MM.1S (cell line): Measurements from ENCODE around the gene FKBP1A.

Experiments
- DNase-seq: peaks from one replicate; pipeline ENCODE4 v3.0.0-alpha.2; 2015
- H2AFZ ChIP-seq: fragments of 300-600 bp; sonication (generic); 2 replicates; pipeline ENCODE4 v1.6.0; 2016; ENCODE audit warnings: antibody characterized with exemption, low read length
- H3F3A ChIP-seq: fragments of 300-600 bp; sonication (generic); 2 replicates; pipeline ENCODE4 v1.6.1; 2016; ENCODE audit warnings: mild to moderate bottlenecking, antibody characterized with exemption, low read length, moderate library complexity, mixed read lengths; ENCODE audit not compliant: insufficient read depth
- H3K27ac ChIP-seq: fragments of 300-600 bp; sonication (generic); 2 replicates; pipeline ENCODE4 v1.5.1; 2016; ENCODE audit warnings: mild to moderate bottlenecking, low read length
- H3K27me3 ChIP-seq: fragments of 300-600 bp; sonication (generic); replicated peaks from 2 replicates; pipeline ENCODE4 v1.6.0; 2016; ENCODE audit warnings: low read length; ENCODE audit not compliant: insufficient read depth
- H3K36me3 ChIP-seq: fragments of 300-600 bp; sonication (generic); replicated peaks from 2 replicates; pipeline ENCODE4 v1.6.1; 2016; ENCODE audit warnings: mild to moderate bottlenecking, low read length, mixed read lengths; ENCODE audit not compliant: insufficient read depth
- H3K4me1 ChIP-seq: fragments of 300-600 bp; sonication (generic); 2 replicates; pipeline ENCODE4 v1.6.1; 2016; ENCODE audit warnings: low read length, mixed read lengths
- H3K4me2 ChIP-seq: fragments of 300-600 bp; sonication (generic); 2 replicates; pipeline ENCODE4 v1.6.0; 2016; ENCODE audit warnings: low read depth, low read length
- H3K4me3 ChIP-seq: fragments of 300-600 bp; sonication (generic); 2 replicates; pipeline ENCODE4 v1.5.1; 2016; ENCODE audit warnings: low read length, mixed read lengths
- H3K79me2 ChIP-seq: fragments of 300-600 bp; sonication (generic); 2 replicates; pipeline ENCODE4 v1.6.1; 2016; ENCODE audit warnings: mixed run types, low read length, mixed read lengths
- H3K9ac ChIP-seq: fragments of 300-600 bp; sonication (generic); 2 replicates; pipeline ENCODE4 v1.6.1; 2016; ENCODE audit warnings: low read length, mixed read lengths
- H3K9me2 ChIP-seq: fragments of 300-600 bp; sonication (generic); replicated peaks from 2 replicates; pipeline ENCODE4 v1.6.1; 2016; ENCODE audit warnings: mild to moderate bottlenecking, low read length, mixed read lengths; ENCODE audit not compliant: insufficient read depth
- H3K9me3 ChIP-seq: fragments of 300-600 bp; sonication (generic); replicated peaks from 2 replicates; pipeline ENCODE4 v1.6.1; 2016; ENCODE audit warnings: mild to moderate bottlenecking, low read length, mixed read lengths; ENCODE audit not compliant: insufficient read depth
- H4K20me1 ChIP-seq: fragments of 300-600 bp; sonication (generic); 2 replicates; pipeline ENCODE4 v1.6.1; 2016; ENCODE audit warnings: mild to moderate bottlenecking, low read length, moderate library complexity, mixed read lengths; ENCODE audit not compliant: insufficient read depth
- EZH2 ChIP-seq: fragments of 300-600 bp; sonication (generic); optimal IDR thresholded peaks from 2 replicates; pipeline ENCODE3; 2017; ENCODE audit warnings: low read depth, mild to moderate bottlenecking, antibody characterized with exemption, low read length, mixed read lengths
- EZH2phosphoT487 ChIP-seq: fragments of 300-600 bp; sonication (generic); IDR thresholded peaks from 2 replicates; pipeline ENCODE4 v1.6.1; 2018; ENCODE audit warnings: antibody characterized with exemption, low read length
- TF ChIP-seq, protein P1 (sequence below): fragments of 300-600 bp; sonication (generic); IDR thresholded peaks from 2 replicates; pipeline ENCODE4 v1.5.1; 2016; ENCODE audit warnings: antibody characterized with exemption, low read length, mixed read lengths

FKBP1A gene

DNA sequence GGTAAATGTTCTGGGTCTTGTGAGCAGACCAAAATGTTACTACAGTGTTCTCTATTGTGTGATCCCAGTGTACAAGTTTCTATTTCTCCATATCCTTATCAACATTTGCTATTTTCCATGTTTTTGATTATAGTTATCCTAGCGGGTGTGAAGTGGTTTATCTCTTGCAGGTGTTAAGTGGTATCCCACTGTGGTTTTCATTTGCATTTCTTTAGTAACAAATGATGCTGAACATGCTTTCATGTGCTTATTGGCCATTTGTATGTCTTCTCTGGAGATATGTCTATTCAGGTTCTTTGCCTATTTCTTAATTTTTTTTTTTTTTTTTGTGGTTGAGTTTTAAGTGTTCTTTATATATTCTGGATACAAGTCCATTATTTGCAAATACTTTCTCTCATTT is 38.3 kb upstream of the FKBP1A start:
- Histone ChIP-seq H2AFZ (no peak overlapping the region), H3K27me3 (peaks cover 30% of the 10 kb centered on the region; the same call in 1 of the 2 replicates), H3K4me1 (peaks cover 11% of the 10 kb centered on the region), H3K36me3 (no peaks in the 10 kb centered on the region), H3K9ac (no peak overlapping the region), H3K79me2 (no peaks in the 10 kb centered on the region), H3K9me3 (no peaks in the 10 kb centered on the region), H3F3A (peaks cover 4% of the 10 kb centered on the region), H3K27ac (no peak overlapping the region), H4K20me1 (peaks cover 5% of the 10 kb centered on the region; the same call in 1 of the 2 replicates), H3K9me2 (no peaks in the 10 kb centered on the region), H3K4me3 (no peak overlapping the region), H3K4me2 (no peak overlapping the region)
- TF ChIP-seq EZH2 = no peak
- TF ChIP-seq EZH2phosphoT487 = no peak
- TF ChIP-seq, protein P1, sequence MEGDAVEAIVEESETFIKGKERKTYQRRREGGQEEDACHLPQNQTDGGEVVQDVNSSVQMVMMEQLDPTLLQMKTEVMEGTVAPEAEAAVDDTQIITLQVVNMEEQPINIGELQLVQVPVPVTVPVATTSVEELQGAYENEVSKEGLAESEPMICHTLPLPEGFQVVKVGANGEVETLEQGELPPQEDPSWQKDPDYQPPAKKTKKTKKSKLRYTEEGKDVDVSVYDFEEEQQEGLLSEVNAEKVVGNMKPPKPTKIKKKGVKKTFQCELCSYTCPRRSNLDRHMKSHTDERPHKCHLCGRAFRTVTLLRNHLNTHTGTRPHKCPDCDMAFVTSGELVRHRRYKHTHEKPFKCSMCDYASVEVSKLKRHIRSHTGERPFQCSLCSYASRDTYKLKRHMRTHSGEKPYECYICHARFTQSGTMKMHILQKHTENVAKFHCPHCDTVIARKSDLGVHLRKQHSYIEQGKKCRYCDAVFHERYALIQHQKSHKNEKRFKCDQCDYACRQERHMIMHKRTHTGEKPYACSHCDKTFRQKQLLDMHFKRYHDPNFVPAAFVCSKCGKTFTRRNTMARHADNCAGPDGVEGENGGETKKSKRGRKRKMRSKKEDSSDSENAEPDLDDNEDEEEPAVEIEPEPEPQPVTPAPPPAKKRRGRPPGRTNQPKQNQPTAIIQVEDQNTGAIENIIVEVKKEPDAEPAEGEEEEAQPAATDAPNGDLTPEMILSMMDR = no peak
- no peak for DNase-seq

GRCh38 chr20:1430004-1430451 is 37.2 kb upstream of the FKBP1A start:
- peaks cover 5% of the 10 kb centered on the region; the same call in 1 of the 2 replicates for H4K20me1 ChIP-seq
- no peak overlapping the region for H3K27ac ChIP-seq
- H3F3A ChIP-seq = peaks cover 4% of the 10 kb centered on the region
- H3K4me3 ChIP-seq = no peak overlapping the region
- no peaks in the 10 kb centered on the region for H3K9me2 ChIP-seq
- H3K27me3 ChIP-seq = peaks cover 30% of the 10 kb centered on the region; the same call in 1 of the 2 replicates
- no peak overlapping the region for H3K9ac ChIP-seq
- H3K36me3 ChIP-seq = no peaks in the 10 kb centered on the region
- TF ChIP-seq EZH2phosphoT487 (no peak), EZH2 (no peak)
- TF ChIP-seq, protein P1 = no peak
- H3K4me1 ChIP-seq = peaks cover 8% of the 10 kb centered on the region
- H3K79me2 ChIP-seq = no peaks in the 10 kb centered on the region
- no peak overlapping the region for H2AFZ ChIP-seq
- H3K4me2 ChIP-seq = no peak overlapping the region
- DNase-seq = no peak
- no peaks in the 10 kb centered on the region for H3K9me3 ChIP-seq

DNA sequence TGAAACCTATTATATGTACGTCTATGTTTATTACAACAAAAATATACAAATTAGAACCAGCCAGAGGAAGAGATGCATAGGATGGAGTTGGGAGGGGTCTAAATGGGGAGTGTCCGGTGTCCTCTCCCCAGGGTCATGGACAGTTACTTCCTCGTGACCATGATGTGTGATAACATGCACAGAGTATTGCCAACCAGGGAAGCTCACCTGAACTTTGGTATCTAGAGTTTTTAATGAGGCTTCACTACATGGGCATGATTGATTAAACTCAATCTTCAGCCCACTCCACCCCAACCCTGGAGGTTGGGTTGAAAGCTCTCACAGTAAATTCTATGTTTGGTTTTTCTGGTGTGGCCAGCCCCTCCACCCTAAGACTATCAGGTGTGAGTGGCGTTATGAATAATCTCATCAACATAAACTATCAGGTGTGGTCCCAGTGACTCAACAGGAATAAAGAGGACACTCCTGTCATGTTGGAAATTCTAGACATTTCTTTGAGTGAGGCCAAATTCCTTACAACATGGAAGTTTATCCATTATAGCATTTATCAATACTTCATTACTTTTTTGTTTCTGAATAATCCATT is 36.4 kb upstream of the FKBP1A start:
- H3K79me2 ChIP-seq = no peaks in the 10 kb centered on the region
- H3K9me2 ChIP-seq = no peaks in the 10 kb centered on the region
- H3K4me1 ChIP-seq = peaks cover 1% of the 10 kb centered on the region
- H3K9ac ChIP-seq = no peak overlapping the region
- H3K4me3 ChIP-seq = no peak overlapping the region
- peaks cover 30% of the 10 kb centered on the region; the same call in 1 of the 2 replicates for H3K27me3 ChIP-seq
- no peaks in the 10 kb centered on the region for H3F3A ChIP-seq
- no peak overlapping the region for H3K4me2 ChIP-seq
- no peak overlapping the region for H3K27ac ChIP-seq
- DNase-seq = no peak
- no peaks in the 10 kb centered on the region for H3K9me3 ChIP-seq
- H4K20me1 ChIP-seq = peaks cover 1% of the 10 kb centered on the region; the same call in 1 of the 2 replicates
- no peaks in the 10 kb centered on the region for H3K36me3 ChIP-seq
- TF ChIP-seq EZH2phosphoT487 = no peak
- TF ChIP-seq, protein P1 = no peak
- no peak for TF ChIP-seq EZH2
- H2AFZ ChIP-seq = no peak overlapping the region
